PFSK-1 (cell line): ENCODE measurements around the gene AZI2.

Experiments used
- FOXP2 ChIP-seq: optimal IDR thresholded peaks from 2 replicates; pipeline ENCODE3; 2011; ENCODE audit warnings: borderline replicate concordance, control low read depth, inconsistent platforms; ENCODE audit not compliant: insufficient read depth; ENCODE audit errors: extremely low read length, extremely low read depth
- POLR2AphosphoS5 ChIP-seq: IDR thresholded peaks from 2 replicates; pipeline ENCODE4 v1.6.1; 2012; ENCODE audit warnings: low read depth, mild to moderate bottlenecking, control low read depth, low read length, moderate library complexity
- SIN3A ChIP-seq: IDR thresholded peaks from 2 replicates; pipeline ENCODE4 v1.6.1; 2012; ENCODE audit warnings: mild to moderate bottlenecking, low read length, moderate library complexity, borderline replicate concordance; ENCODE audit not compliant: insufficient read depth
- TAF1 ChIP-seq: IDR thresholded peaks from 2 replicates; pipeline ENCODE4 v1.6.1; 2012; ENCODE audit warnings: low read length, control low read depth, borderline replicate concordance; ENCODE audit not compliant: insufficient read depth
- TF ChIP-seq, protein P1 (sequence below), 2 experiments: IDR thresholded peaks; 2 replicates each; pipeline versions ENCODE4 v1.6.1 to v1.8.0; 2011 to 2012; ENCODE audit warnings: low read depth in 2 of 2, low read length in 2 of 2, control low read depth in 1 of 2, inconsistent platforms in 1 of 2, mild to moderate bottlenecking in 1 of 2, moderate library complexity in 1 of 2; ENCODE audit not compliant: insufficient read depth in 1 of 2

The AZI2 gene

GRCh38 chr3:28349469-28350000, 911 bp upstream of the AZI2 start:
- TF ChIP-seq POLR2AphosphoS5 (no peak), TAF1 (no peak), FOXP2 (no peak), SIN3A (no peak)
- TF ChIP-seq, protein P1, sequence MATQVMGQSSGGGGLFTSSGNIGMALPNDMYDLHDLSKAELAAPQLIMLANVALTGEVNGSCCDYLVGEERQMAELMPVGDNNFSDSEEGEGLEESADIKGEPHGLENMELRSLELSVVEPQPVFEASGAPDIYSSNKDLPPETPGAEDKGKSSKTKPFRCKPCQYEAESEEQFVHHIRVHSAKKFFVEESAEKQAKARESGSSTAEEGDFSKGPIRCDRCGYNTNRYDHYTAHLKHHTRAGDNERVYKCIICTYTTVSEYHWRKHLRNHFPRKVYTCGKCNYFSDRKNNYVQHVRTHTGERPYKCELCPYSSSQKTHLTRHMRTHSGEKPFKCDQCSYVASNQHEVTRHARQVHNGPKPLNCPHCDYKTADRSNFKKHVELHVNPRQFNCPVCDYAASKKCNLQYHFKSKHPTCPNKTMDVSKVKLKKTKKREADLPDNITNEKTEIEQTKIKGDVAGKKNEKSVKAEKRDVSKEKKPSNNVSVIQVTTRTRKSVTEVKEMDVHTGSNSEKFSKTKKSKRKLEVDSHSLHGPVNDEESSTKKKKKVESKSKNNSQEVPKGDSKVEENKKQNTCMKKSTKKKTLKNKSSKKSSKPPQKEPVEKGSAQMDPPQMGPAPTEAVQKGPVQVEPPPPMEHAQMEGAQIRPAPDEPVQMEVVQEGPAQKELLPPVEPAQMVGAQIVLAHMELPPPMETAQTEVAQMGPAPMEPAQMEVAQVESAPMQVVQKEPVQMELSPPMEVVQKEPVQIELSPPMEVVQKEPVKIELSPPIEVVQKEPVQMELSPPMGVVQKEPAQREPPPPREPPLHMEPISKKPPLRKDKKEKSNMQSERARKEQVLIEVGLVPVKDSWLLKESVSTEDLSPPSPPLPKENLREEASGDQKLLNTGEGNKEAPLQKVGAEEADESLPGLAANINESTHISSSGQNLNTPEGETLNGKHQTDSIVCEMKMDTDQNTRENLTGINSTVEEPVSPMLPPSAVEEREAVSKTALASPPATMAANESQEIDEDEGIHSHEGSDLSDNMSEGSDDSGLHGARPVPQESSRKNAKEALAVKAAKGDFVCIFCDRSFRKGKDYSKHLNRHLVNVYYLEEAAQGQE (IDR thresholded peaks at IDR 0.05; ENCODE audit: insufficient read depth in 1 of 2, low read depth in 2 of 2, low read length in 2 of 2): no peak

- TF ChIP-seq, protein P1 (IDR thresholded peaks at IDR 0.05; ENCODE audit: insufficient read depth in 1 of 2, low read depth in 2 of 2, low read length in 2 of 2): no peak
- TF ChIP-seq POLR2AphosphoS5 (no peak), TAF1 (no peak), FOXP2 (no peak), SIN3A (no peak)
Measured at GRCh38 chr3:28348265-28348628, 377 bp downstream of the AZI2 start.

- no peak for TF ChIP-seq FOXP2
- TF ChIP-seq POLR2AphosphoS5: no peak
- TF ChIP-seq, protein P1 (IDR thresholded peaks at IDR 0.05; ENCODE audit: insufficient read depth in 1 of 2, low read depth in 2 of 2, low read length in 2 of 2): no peak
- TF ChIP-seq TAF1: no peak
- no peak for TF ChIP-seq SIN3A
Measured at GRCh38 chr3:28347374-28348264, 1.0 kb downstream of the AZI2 start.

DNA sequence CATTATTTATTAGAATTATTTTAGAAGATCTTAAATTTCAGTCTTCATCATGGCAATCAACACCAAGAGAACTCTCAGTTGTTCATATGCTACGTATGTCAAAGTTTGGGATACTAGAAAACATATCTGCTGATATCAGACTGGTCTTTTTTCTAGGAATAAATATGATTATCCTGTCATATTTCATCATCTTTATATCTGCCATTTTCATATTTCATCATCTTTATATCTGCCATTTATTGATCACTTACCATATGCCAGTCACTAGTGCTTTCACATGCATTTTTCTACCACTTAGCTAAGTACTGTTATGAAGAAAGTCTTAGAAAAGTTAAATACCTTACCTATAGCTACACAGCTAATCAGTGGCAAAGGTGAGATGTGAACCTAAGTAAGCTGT, 2.9 kb downstream of the AZI2 start:
- TF ChIP-seq POLR2AphosphoS5: no peak
- TF ChIP-seq TAF1: no peak
- no peak for TF ChIP-seq SIN3A
- TF ChIP-seq, protein P1 (IDR thresholded peaks at IDR 0.05; ENCODE audit: insufficient read depth in 1 of 2, low read depth in 2 of 2, low read length in 2 of 2): no peak
- no peak for TF ChIP-seq FOXP2
